ENCODE data around the gene NPFFR1. TPM values are rescaled to one million over a fixed set of nuclear protein-coding genes. Genes with fewer than 3 reads are reported as not detected.
"Not testable (repeated sequence)": the region's sequence is repeated elsewhere in the genome, so short reads cannot be mapped to it uniquely, and the experiment has no call there.

The NPFFR1 gene
- total RNA-seq, 2 donors from 2014 or later = not detected

DNA sequence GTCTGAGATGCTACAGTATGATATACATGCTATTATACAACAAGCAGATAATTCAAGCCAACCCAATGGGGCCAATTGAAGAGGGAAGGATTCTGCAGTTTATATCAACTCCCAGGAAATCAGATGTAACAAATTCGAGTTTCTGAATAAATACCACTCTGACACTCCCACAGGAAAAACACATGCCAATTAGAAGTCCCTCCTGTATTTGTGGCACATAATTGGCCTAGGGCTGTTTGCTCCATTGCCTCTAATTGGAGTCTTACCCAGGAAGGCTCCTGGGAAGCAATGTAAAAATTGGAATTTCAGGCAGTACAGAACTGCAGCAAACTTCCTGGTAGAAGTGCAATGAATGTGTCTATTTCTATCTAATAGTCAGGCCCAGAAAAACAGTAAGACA is 55.3 kb downstream of the NPFFR1 start:
- WGBS, 2 donors = 32 to 38% methylated on average over 1 of the region's 1 CpG
- no peaks in the 10 kb centered on the region for H3K27me3 ChIP-seq
- intact Hi-C loops (cut with DNase I) = no loop called here
- ATAC-seq = no peak
- H3K9me3 ChIP-seq = no peaks in the 10 kb centered on the region
- H3K4me3 ChIP-seq = no peak overlapping the region
- no peak for DNase-seq
- TF ChIP-seq POLR2A (IDR thresholded peaks at IDR 0.05) = no peak
- TF ChIP-seq, protein P1, sequence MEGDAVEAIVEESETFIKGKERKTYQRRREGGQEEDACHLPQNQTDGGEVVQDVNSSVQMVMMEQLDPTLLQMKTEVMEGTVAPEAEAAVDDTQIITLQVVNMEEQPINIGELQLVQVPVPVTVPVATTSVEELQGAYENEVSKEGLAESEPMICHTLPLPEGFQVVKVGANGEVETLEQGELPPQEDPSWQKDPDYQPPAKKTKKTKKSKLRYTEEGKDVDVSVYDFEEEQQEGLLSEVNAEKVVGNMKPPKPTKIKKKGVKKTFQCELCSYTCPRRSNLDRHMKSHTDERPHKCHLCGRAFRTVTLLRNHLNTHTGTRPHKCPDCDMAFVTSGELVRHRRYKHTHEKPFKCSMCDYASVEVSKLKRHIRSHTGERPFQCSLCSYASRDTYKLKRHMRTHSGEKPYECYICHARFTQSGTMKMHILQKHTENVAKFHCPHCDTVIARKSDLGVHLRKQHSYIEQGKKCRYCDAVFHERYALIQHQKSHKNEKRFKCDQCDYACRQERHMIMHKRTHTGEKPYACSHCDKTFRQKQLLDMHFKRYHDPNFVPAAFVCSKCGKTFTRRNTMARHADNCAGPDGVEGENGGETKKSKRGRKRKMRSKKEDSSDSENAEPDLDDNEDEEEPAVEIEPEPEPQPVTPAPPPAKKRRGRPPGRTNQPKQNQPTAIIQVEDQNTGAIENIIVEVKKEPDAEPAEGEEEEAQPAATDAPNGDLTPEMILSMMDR (IDR thresholded peaks at IDR 0.05) = no peak
- H3K36me3 ChIP-seq (replicated peaks in 1 of 2; ENCODE audit: insufficient read depth in 1 of 2, low read depth in 2 of 2) = peaks cover 0 to 4% of the 10 kb centered on the region in 2 donors
- peaks cover 37% of the 10 kb centered on the region for H3K4me1 ChIP-seq
- H3K27ac ChIP-seq = peak overlapping the region; percentile 9 to 63 (median 42)

DNA sequence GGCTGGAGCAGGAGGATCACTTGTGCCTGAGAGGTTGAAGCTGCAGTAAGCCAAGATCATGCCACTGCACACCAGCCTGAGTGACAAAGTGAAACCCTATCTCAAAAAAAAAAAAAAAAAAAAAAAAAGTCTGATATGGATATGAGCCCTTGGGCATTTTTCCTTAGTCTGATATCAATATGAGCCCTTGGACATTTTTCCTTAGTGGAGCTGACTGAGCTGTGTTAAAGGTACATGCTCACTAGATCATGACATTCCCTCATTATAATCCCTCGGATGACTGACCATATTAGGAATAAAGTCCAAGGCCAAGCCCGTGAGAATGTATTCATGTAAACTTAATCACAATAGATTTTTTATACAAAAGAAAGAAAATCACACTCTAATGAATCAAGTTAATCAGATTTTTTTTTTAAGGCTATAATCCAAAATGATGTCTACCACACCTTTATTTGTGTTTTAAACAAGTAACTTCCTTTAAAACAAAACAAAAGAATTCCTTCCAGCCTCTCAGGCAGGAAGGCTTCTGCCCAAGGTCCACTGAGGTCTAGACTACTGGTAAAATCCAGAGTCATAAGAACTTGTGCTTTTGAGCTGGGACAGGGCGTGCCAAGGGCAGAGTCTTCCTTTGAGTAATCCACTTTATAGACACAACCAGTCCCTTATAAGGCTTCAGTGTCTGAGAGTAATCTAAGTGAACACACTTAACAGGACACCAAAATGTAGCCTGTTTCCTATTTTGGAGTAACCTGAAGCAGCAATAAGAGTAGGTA is 56.1 kb downstream of the NPFFR1 start:
- peak; percentile 43 for ATAC-seq
- DNase-seq = peak in 2 of 4 donors; percentile 20 to 36
- H3K36me3 ChIP-seq (replicated peaks in 1 of 2; ENCODE audit: insufficient read depth in 1 of 2, low read depth in 2 of 2) = peaks cover 0 to 4% of the 10 kb centered on the region in 2 donors
- no peaks in the 10 kb centered on the region for H3K9me3 ChIP-seq
- no peak overlapping the region for H3K4me3 ChIP-seq
- H3K27ac ChIP-seq = peak overlapping the region in 3 of 4 donors; percentile 23 to 63 (median 62)
- TF ChIP-seq, protein P1 (IDR thresholded peaks at IDR 0.05) = no peak
- TF ChIP-seq POLR2A (IDR thresholded peaks at IDR 0.05) = no peak
- H3K27me3 ChIP-seq = no peaks in the 10 kb centered on the region
- intact Hi-C loops (cut with DNase I) = no loop called here
- H3K4me1 ChIP-seq = peaks cover 40% of the 10 kb centered on the region
- WGBS, 2 donors = 37 to 41% methylated on average over 3 of the region's 3 CpGs

DNA sequence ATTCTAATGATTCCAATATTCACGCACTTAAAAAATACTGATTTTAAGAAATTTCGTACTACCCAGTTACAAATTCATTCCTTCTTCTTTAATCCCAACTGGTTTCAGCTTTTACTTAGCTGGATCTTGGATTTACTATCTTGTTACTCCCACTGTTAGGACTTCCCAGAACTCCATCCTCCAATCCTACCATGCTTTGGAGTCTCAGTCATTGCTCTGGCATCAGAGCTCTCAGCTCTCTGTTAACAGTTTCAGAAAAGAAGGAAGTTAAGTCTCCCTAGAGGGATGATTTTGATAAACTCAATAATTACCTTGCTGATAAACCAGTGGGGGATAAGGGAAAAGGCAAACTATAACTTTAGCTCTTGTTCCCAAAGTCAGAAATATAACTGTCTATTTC is 60.1 kb downstream of the NPFFR1 start:
- Histone ChIP-seq H3K4me1 (peaks cover 39% of the 10 kb centered on the region), H3K27ac (peak overlapping the region in 1 of 4 donors; percentile 37), H3K4me3 (no peak overlapping the region), H3K27me3 (no peaks in the 10 kb centered on the region), H3K36me3 (replicated peaks in 1 of 2; ENCODE audit: insufficient read depth in 1 of 2, low read depth in 2 of 2) (no peaks in the 10 kb centered on the region), H3K9me3 (no peaks in the 10 kb centered on the region)
- ATAC-seq (no peak), DNase-seq (no peak)
- WGBS, 2 donors = 92 to 93% methylated on average over 2 of the region's 2 CpGs
- intact Hi-C loops (cut with DNase I) = loop anchor here (5.0 kb wide), 1 partner anchor 144 kb away; no protein-coding TSS in a partner anchor
- no peak for TF ChIP-seq POLR2A (IDR thresholded peaks at IDR 0.05)
- TF ChIP-seq, protein P1 (IDR thresholded peaks at IDR 0.05) = no peak

DNA sequence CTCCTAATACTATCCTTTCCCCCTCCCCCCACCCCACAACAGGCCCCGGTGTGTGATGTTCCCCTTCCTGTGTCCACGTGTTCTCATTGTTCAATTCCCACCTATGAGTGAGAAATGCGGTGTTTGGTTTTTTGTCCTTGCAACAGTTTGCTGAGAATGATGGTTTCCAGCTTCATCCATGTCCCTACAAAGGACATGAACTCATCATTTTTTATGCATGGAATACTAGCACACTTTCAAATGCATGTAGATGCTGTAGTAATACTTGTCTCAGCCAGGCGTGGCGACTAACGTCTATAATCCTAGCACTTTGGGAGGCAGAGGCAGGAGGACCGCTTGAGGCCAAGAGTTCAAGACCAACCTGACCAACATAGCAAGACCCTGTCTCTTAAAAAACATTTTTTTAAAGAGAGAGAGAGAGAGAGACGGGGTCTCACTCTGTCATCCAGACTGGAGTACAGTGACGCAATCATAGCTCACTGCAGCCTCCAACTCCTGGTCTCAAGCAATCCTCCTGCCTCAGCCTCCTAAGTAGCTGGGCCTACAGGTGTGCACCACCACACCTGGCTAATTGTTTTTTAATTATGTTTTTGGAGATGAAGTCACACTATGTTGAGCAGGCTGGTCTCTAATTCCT is 60.9 kb downstream of the NPFFR1 start:
- peak overlapping the region in 3 of 4 donors; percentile 37 to 72 (median 56) for H3K27ac ChIP-seq
- DNase-seq; H3K36me3 ChIP-seq (replicated peaks in 1 of 2; ENCODE audit: insufficient read depth in 1 of 2, low read depth in 2 of 2); H3K27me3 ChIP-seq; ATAC-seq; H3K4me3 ChIP-seq; H3K9me3 ChIP-seq: not testable (repeated sequence)
- intact Hi-C loops (cut with DNase I) = loop anchor here (5.0 kb wide), 1 partner anchor 144 kb away; no protein-coding TSS in a partner anchor
- 79% methylated on average over 7 to 9 of the region's 9 CpGs for WGBS, 2 donors
- peaks cover 31% of the 10 kb centered on the region for H3K4me1 ChIP-seq

DNA sequence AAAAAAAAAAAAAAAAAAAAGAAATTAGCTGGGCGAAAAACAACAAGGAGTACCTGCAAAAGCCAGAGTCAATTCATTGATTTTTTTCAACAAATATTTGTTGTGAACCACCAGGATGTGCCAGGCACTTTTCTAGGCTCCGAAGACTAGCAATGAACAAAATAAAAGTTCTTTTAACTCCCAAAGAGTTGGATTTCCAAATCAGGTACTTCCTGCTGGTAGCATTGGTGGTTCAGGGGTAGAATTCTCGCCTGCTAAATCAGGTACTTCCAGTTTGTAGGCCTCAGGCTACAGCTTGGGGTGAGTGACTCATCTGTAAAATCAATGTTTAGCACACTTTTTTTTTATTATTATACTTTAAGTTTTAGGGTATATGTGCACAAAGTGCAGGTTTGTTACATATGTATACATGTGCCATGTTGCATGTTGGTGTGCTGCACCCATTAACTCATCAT is 61.4 kb downstream of the NPFFR1 start:
- peak; percentile 68 for ATAC-seq
- Histone ChIP-seq H3K9me3 (no peaks in the 10 kb centered on the region), H3K27me3 (no peaks in the 10 kb centered on the region), H3K4me1 (peaks cover 25% of the 10 kb centered on the region), H3K36me3 (replicated peaks in 1 of 2; ENCODE audit: insufficient read depth in 1 of 2, low read depth in 2 of 2) (peaks cover 0 to 4% of the 10 kb centered on the region in 2 donors), H3K4me3 (no peak overlapping the region), H3K27ac (peak overlapping the region; percentile 28 to 72 (median 50))
- DNase-seq = peak in 3 of 4 donors; percentile 13 to 53 (median 52)
- intact Hi-C loops (cut with DNase I) = loop anchor here (5.0 kb wide), 1 partner anchor 145 kb away; no protein-coding TSS in a partner anchor
- WGBS, 2 donors = 29 to 35% methylated on average over 3 of the region's 3 CpGs
- TF ChIP-seq, protein P1 (IDR thresholded peaks at IDR 0.05) = no peak
- TF ChIP-seq POLR2A (IDR thresholded peaks at IDR 0.05) = no peak
